ENCODE results near the gene TRAPPC2.
"Not testable (repeated sequence)": the region's sequence is repeated elsewhere in the genome, so short reads cannot be mapped to it uniquely, and the experiment has no call there.

GRCh38 chrX:13669755-13670154 lies 64.7 kb downstream of the TRAPPC2 start:
- not testable (repeated sequence) for TF ChIP-seq CTCF, POLR2A (IDR thresholded peaks at IDR 0.05)

Measured in uterus (tissue), 2 donors.